Measurements from ENCODE around the gene KIAA1614. TPM values are rescaled to one million over a fixed set of nuclear protein-coding genes. Genes with fewer than 3 reads are reported as not detected.
A peak's percentile ranks its signal among the peaks of the same experiment; 100 is the strongest.

The KIAA1614 gene, protein sequence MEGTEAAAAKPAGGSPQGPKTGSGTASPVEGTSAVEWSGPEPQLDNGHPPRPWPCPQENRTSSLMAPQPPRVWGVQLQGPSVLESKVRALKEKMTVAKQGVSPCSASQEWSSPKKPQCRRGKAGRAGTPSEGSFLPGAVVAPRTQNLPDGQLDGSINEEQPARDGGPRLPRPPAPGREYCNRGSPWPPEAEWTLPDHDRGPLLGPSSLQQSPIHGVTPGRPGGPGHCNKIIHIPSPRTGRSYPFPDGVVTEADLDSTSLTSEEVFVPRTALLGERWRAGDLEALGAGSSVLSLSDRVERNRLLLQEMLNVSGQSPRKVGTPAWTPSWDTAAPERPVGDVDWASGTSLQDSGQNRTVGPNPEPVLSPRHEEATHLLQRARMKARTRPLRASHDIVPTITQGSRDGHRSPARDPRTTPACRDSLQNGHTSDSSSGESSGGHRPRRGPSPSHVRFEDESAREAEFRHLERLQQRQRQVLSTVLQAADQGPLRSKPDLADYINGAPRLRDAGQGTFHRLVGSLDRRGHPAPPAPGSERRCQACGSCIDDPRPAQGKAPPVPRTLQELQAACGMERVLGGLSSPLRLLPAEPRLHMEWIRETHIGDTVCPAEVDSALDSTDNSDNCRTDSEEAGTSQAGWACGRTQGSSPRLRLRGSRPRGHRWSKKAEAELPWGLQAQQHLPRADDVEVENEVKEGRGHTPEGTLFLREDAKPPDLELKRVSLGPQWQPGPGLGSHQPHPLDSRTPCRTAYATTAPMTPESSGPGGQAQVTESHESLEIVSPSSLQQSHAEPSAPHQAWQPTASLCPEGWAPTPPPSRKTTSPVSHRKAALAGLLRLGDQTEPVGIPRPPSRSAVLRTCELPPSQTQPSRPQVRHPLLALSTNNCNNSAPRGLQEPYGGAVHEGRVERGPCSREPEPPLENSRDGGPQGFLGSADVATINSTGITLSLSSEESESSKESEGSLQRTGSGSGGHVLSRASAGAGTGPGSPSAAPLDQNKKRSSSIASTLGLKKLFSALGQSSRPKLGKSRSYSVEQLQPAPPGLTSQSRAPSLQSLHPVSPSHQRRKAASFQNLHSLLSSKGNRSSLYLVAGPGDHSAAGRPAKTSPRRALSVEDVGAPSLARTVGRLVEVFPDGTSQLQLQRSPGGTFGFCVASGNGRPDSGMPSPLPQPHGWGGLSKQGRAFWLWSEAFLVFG
- total RNA-seq: 1.5 and 3.6 TPM in 2 replicates

DNA sequence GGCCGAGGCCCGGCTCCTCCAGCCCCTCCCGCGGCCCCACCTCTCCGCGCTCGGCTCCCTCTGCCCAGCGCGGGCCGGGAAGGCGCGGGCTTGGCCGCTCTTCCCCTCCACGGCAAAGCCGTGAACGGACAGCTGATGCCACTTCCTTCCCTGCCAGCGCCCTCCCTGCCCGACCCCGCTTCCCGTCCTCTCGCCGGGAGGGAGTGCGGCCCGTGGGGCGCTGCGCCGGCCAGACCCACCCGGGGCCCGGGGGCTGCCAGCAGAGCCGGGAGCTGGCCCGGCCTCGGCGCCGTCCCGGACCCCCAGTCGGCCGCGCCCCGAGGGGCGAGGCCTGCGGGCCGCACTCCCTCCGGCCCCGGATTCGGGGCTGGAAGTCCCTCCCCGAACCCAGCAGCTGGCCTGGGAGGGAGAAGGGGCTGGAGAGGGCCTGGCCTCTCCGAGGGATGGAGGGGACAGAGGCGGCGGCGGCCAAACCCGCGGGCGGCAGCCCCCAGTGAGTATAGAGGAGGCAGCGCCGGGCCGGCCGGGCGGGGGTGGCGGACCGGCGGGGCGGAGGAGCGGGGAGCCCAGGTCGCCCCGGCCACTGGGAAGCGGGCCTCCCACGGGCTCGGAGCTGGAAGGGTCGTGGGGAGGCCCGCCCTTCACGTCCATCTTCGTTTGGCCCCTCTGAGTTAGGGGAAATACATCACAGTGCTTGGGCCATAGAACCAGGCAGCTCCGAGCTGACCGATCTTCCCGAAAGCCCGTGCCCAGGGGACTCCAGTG, at the start of gene KIAA1614:
KIAA1614 (plus strand) TSS at position 97 of the 765 bp plus-strand sequence; CDS start at position 444, 347 bp downstream.
- peak; percentile 43 to 46 for DNase-seq (ENCODE audit: low read depth in 2 of 2)

DNA sequence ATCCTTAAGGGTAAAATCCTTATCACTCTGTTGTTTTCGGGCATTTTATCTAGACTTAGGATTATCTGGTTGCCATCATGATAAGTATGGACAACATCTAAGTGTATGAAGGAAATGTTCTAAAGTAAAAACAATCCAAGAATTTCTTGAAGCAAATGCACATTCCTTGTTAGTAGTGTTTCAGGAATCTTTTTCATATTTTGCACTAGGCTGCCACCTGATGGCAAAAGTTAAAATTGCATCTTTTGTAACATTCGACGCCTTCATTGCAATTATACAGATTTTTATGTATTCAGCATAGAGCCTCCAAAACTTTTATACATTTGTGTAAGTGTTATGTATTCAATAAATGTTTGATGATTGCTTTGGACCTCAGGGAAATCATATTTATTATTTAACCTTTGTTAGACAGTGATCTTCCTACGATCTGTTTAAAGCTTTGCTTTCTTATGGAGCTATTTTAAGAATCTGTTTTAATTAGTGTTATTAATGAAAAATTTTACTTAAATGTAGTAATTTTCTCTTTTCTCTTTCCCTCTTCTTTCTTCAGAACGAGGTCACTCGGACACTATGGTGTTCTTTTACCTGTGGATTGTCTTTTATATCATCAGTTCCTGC, 49.4 kb upstream of the KIAA1614 start:
- DNase-seq (ENCODE audit: low read depth in 2 of 2): peak; percentile 59 to 61

GRCh38 chr1:180881806-180882509, 30.7 kb upstream of the KIAA1614 start:
- peak; percentile 60 to 62 for DNase-seq (ENCODE audit: low read depth in 2 of 2)

GRCh38 chr1:180884588-180885300, 28.0 kb upstream of the KIAA1614 start:
- no peak for DNase-seq (ENCODE audit: low read depth in 2 of 2)

DNA sequence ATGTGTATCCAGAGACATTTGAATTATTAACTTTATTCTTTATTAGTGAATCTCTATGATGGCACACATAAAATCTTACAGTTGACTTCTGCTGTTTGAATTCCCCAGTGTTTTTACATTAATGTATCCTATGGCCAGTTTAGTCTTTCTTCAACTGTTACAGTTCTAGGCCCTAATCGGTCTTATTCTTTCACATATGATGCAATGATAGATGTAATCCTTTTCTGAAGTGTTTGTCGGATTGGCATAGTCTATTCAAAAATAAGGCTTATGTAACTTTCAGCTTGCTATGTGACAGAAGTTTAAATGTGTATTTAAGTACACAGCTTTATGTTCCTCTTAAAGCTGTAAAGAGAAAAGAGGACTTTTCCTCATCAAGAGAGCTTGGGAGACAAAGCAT, 26.4 kb upstream of the KIAA1614 start:
- DNase-seq (ENCODE audit: low read depth in 2 of 2): no peak

- DNase-seq (ENCODE audit: low read depth in 2 of 2): no peak
Measured at GRCh38 chr1:180887841-180888240, 24.9 kb upstream of the KIAA1614 start.

- no peak for DNase-seq (ENCODE audit: low read depth in 2 of 2)
Measured at GRCh38 chr1:180888870-180889269, 23.8 kb upstream of the KIAA1614 start.

- no peak for DNase-seq (ENCODE audit: low read depth in 2 of 2)
Measured at GRCh38 chr1:180889325-180889724, 23.4 kb upstream of the KIAA1614 start.

- DNase-seq (ENCODE audit: low read depth in 2 of 2): no peak
Measured at GRCh38 chr1:180892272-180892671, 20.4 kb upstream of the KIAA1614 start.

DNA sequence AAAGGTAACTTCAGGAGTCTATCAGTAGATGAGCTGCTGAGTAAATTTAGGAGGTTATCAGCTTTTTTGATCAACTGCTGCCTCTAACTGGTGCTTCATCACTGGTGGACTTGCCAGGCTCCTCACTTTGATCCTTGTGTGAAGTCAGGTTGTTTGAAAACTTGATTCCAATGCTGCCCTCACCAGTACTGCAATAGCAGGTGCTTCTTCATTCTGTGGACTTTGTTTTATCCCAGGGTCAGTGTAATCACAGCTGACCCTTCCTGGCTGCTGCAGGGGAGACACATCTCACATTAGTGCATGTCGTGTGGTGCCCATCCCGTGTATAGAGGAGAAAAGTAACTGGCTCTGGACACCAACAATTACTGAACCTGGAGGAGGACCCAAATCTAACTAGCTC, 20.0 kb upstream of the KIAA1614 start:
- no peak for DNase-seq (ENCODE audit: low read depth in 2 of 2)

- DNase-seq (ENCODE audit: low read depth in 2 of 2): peak; percentile 12 to 41
Measured at GRCh38 chr1:180893614-180894013, 19.1 kb upstream of the KIAA1614 start.

GRCh38 chr1:180896161-180896560, 16.5 kb upstream of the KIAA1614 start:
- DNase-seq (ENCODE audit: low read depth in 2 of 2): no peak

- DNase-seq (ENCODE audit: low read depth in 2 of 2): no peak
Measured at GRCh38 chr1:180898441-180899219, 14.1 kb upstream of the KIAA1614 start.

GRCh38 chr1:180899262-180899661, 13.4 kb upstream of the KIAA1614 start:
- no peak for DNase-seq (ENCODE audit: low read depth in 2 of 2)

- DNase-seq (ENCODE audit: low read depth in 2 of 2): no peak
Measured at GRCh38 chr1:180901076-180901990, 11.4 kb upstream of the KIAA1614 start.

DNA sequence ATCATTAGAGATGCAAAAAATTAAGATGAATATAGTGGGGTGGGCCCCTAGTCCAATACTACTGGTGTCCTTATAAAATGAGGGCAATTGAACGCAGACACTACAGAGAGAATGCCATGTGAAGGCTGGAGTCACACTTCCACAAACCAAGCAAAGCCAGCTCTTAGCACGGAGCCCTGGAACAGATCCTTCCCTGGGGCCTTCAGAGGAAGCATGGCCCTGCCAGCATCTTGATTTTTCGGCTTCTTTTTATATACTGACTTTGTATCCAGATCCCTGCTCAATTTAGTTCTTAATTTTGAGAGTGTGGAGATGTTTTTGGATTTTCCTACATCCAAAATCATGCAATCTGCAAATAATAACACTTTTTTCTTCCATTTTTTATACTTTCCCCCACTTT, 10.2 kb upstream of the KIAA1614 start:
- DNase-seq (ENCODE audit: low read depth in 2 of 2): no peak

GRCh38 chr1:180905927-180906326, 6.8 kb upstream of the KIAA1614 start:
- no peak for DNase-seq (ENCODE audit: low read depth in 2 of 2)
